Activated CD8-positive, alpha-beta memory T cell treated with anti-CD3 and anti-CD28 coated beads, Interleukin-2, amount 50 U/mL, for 1 hour (primary cell): Measurements from ENCODE around the gene MRFAP1.

Experiments used
- DNase-seq: peaks from one replicate; pipeline ENCODE4 v3.0.0-alpha.2; 2020; ENCODE audit errors: extremely low read depth

Gene MRFAP1

DNA sequence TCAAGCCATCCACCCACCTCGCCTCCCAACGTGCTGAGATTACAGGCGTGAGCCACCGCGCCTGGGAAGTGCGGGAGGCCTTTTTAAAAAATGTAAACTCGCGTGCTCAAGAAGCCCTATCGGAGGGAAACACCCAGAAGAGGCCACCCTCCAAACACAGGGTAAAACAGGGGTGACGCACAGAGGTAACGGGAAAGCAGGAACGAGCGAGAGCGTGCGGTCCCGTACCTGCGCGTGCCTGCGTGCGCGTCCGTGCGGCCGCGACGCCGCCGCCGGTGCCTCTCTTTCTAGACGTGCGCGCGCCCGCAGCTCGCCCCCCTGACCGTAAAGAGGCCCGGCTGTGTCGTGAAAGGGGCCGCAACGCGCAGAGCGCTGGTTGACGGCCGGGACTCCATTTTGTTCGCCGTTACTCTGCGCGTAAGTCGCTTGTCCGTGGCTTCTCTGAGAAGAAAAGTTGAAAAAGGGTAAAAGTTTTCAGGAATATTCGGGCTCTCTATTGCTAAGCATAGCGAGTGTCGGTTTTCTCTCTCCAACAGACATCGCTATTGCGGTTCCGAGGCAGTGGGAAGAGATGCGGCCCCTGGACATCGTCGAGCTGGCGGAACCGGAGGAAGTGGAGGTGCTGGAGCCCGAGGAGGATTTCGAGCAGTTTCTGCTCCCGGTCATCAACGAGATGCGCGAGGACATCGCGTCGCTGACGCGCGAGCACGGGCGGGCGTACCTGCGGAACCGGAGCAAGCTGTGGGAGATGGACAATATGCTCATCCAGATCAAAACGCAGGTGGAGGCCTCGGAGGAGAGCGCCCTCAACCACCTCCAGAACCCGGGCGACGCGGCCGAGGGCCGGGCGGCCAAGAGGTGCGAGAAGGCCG is at the start of gene MRFAP1:
Gene MRFAP1 (plus strand): TSS at position 394 of the 872 bp plus-strand sequence. CDS start 178 bp downstream, at position 572.
- peak; percentile 84 for DNase-seq

DNA sequence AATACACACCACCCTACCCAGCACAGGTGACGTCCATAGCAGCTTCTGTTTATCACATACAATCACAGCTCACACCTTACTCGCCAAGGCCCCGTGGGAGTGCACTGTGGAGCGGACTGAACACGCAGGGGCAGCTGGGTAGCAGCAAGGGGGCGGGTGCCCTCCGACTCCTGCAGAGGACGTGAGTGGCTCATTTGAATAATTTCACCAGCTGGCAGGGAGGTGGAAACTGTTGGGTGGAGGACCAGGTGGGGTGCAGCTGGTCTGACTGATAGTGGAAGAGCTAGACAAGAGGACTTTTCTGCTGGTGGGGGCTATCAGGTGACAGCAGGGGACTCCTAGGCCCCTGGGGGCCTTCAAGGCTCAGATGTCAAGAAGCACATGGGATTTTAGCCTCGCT is 49.2 kb upstream of the MRFAP1 start:
- DNase-seq, result no peak

DNA sequence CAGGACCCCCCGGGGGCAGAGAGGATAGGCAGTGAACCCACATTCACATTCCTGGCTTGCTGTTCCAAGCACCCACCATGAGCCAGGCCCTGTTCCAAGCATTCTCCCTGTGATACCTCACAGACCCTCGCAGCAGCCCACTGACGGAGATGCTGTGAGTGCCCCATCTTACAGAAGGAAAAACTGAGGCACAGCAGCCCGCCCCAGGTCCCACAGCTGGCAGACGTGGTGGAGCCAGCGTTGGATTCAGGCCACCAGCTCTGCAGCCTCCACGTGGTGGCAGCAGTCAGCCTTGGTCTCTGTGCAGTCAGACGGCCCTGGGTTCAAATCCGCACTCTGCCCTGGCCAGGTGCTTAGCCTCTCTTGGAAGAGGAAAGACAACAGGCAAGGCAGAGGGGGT is 48.7 kb upstream of the MRFAP1 start:
- DNase-seq, result no peak

DNA sequence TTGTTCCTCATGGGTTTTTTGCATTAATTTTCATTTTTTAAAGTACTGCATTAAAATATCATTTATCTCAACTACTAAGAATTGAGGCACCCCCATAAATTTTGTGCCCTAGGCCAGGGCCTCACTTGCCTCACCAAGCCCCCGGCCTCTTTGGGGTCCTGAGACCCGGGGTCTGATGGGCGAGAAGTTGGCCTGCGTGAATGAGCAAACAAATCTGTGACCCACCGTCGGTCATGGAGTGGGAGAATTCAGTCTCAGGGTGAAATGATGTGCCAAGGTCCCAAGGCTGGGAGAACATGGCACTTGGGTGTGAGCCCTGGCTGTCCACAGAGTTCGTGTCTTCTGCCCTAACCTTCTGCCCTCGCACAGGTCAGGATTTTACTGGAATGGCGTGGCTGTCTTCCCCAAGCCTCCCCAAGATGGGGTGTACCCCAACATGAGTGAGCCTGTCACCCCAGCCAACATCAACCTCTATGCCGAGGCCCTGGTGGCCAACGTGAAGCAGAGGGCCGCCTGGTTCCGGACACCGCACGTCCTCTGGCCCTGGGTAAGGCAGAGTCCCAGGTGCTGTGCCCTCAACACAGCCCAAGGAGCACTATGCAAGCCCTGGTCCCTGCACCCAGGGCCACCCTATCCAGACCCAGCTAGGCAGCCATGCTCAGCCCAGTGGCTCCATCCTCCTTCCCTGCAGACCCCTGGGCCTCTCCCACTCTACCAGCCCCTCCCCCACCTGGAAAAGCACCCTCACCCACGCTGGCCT is 47.5 kb upstream of the MRFAP1 start:
- DNase-seq, result no peak

DNA sequence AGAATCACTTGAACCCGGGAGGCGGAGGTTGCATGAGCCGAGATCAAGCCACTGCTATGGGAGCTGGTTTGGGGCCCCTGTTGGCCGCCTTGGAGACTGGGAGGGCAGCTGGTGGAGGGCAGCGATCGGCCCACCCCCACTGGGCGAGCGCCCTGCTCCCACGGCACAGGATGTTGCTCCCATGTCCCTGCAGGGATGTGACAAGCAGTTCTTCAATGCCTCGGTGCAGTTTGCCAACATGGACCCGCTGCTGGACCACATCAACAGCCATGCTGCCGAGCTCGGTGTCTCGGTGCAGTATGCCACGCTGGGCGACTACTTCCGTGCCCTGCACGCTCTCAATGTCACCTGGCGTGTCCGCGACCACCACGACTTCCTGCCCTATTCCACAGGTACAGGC is 46.1 kb upstream of the MRFAP1 start:
- DNase-seq, result no peak

DNA sequence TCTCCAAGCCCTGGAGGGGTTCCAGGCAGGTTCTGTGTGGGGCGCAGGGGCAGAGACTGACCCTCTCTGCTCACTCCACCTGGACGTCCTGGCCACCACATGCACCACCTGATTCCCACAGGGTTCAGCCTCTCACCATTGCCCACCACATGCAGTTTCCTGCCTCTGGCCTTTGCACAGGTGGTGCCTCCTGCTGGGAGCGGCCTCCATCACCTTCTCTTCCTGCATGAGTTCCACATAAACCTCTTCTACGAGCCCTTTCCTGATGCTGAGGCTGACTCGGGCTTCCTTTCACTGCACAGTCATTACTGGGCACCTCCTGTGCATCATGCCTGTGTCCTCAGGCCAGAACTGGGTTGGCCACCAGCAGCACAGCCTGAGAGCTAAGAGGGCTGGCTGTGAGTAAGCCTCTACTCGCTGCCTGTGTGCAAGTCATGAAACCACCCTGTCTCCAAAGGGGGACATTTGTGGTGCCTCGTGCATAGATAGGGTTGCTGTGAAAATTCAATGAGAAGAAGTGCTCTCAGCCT is 45.6 kb upstream of the MRFAP1 start:
- no peak for DNase-seq

DNA sequence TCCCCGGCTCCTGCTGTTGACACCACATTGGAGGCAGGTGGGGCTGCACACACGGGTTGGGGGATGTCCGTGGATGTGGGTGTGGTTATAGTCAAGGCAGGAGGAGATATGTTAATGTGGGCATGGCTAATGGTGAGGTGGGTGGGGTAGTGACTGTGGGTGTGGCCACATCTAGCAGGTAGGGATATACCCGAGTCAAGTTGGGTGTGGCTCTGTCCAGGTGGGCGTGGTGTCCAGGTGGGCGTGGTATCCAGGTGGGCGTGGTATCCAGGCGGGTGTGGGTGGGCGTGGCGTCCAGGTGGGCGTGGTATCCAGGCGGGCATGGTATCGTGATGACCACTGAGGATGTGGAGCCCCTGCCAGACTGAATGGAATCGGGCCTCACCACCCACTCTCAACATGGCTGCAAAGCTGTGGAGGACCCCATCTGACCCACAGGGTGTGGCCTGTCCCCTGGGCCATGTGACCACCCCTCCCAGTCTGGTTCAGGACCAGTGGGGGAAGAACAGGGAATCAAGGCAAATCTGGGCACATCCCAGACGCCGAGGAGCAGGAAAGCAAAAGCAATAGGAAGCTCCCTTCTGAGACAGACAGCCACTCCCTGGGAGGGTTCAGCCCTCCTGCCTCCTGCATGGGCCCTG is 44.5 kb upstream of the MRFAP1 start:
- DNase-seq, result no peak

DNA sequence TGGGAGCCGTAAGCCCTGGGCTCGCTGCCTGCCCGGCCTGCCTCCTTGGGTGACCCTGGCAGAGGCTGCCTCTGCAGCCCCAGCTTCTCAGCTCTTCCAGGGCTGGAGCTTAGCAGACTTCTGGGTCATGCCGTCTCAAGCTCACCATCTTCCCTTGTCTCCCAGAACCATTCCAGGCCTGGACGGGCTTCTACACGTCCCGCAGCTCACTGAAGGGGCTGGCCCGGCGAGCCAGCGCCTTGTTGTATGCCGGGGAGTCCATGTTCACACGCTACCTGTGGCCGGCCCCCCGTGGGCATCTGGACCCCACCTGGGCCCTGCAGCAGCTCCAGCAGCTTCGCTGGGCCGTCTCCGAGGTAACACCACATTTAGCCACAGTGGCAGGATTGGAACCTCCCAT is 43.5 kb upstream of the MRFAP1 start:
- no peak for DNase-seq

DNA sequence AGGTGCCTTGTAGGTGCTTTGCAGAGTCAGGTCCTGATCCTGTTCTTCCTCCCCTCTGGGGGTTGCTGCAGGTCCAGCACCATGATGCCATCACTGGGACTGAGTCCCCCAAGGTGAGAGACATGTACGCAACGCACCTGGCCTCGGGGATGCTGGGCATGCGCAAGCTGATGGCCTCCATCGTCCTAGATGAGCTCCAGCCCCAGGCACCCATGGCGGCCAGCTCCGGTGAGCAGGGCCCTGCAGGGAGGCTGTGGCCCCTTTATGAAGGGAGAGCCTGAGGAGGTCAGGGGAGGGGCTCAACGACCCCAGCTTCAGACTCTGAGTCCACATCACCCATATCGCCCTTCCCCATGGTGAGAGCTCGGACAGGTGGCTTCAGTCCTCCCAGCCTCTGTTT is 42.4 kb upstream of the MRFAP1 start:
- DNase-seq, result no peak

DNA sequence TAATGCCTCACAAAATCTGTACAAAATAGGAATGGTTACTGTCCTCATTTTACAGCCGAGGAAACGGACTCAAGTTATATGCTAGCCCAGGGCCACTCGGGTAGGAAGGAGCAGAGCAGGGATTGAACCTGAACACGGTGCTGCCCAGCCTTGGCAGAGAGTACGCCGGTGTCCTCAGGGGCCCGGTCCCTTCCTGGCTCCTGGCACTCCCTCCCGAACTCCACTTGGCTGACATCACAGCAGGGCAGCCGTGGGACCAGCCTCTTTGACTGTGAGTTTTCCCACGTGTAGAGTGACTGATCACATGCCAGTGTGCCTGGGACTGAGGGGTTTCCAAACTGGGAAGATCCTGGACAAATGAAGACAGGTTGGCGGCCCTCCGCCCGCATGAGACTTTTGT is 41.8 kb upstream of the MRFAP1 start:
- no peak for DNase-seq

DNA sequence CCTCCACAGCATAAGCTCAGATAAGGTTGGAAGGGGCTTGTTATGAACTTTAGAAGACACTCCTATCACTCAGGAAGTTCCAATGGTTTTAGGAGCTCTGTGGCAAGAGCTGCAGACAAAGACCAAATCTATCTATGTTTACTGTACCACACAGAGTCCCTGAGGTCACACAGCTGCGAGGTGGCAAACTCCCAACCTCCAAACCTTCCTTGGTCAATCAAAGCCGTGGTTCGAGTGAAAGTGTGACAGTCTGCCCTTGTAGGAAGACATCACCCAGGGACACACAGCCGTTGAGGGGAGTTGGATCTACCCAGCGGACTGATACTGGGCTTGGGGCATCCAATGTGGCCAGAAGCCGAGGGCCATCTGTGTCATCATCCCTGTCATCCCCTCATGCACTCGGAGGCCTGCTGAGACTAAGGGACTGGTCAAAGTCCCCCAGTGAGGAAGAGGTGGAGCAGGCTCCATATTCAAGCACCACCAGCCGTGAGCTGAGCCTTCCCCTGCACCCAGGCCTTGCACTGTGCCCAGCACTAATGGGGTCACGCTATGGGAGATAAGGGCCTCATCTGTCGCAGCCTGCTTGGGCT is 38.7 kb upstream of the MRFAP1 start:
- no peak for DNase-seq

DNA sequence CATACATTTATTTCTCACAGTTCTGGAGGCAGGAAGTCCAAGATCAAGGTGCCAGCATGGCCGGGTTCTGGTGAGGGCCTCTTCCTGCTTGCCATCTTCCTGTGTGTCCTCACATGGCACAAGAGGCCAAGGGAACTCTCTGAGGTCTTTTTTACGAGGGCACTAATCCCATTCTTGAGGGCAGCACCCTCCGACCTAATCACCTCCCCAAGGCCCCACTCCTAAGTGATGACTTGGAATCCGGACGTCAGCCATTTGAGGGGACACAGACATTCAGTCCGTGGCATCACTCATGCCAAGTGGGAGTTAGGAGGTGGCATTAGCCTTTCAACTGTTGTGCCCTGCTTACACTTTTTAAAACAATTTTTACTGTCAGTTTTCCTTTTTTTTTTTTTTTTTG is 38.2 kb upstream of the MRFAP1 start:
- no peak for DNase-seq

DNA sequence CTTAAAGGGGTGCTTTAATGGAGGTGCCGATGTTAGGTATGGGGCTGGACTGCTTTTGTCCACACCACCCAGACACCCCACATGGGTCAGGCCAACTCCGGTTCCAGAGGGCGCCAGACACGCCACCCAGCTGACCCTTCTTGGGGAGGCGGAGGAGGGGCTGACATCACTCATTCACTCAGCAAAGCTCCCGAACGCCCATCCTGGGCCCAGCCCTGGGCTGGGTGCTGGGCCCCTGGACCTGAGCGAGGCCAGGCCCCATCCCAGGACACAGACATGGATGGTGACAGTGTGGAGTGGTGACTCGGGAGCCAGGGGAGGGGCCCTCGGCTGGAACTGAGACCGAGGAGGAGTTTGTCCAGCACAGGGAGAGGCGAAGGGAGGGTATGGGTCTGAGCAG is 37.4 kb upstream of the MRFAP1 start:
- DNase-seq, result no peak

DNA sequence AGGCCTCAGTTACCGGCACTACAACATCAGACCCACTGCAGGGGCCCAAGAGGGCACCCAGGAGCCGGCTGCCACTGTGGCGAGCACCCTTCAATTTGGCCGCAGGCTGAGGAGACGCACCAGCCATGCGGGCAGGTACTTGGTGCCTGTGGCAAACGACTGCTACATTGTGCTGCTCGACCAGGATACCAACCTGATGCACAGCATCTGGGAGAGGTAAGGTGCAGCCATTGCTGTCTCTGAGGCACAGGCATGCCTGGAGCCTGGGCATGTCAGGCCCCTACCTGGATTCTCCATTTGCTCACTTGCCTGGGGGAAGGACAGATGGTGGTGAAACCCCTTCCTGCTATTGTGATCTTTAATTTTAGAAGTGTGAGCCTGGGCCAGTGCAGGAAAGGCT is 35.4 kb upstream of the MRFAP1 start:
- no peak for DNase-seq

DNA sequence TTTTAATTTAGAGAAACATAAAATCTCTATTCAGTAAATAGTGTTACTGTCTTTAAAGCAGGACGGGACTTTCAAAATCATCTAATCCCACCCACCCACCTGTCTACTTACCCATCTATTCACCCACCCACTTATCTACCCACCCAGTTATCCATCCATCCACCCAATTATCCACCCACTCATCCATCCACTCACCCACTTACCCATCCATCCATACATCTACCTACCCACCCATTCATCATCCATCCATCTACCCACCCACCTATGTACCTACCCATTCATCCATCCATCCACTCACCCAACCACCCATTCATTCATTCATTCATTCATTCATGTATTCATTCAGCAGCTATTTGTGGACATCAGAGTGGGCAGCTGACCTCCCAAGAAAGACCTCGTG is 34.9 kb upstream of the MRFAP1 start:
- DNase-seq, result no peak

DNA sequence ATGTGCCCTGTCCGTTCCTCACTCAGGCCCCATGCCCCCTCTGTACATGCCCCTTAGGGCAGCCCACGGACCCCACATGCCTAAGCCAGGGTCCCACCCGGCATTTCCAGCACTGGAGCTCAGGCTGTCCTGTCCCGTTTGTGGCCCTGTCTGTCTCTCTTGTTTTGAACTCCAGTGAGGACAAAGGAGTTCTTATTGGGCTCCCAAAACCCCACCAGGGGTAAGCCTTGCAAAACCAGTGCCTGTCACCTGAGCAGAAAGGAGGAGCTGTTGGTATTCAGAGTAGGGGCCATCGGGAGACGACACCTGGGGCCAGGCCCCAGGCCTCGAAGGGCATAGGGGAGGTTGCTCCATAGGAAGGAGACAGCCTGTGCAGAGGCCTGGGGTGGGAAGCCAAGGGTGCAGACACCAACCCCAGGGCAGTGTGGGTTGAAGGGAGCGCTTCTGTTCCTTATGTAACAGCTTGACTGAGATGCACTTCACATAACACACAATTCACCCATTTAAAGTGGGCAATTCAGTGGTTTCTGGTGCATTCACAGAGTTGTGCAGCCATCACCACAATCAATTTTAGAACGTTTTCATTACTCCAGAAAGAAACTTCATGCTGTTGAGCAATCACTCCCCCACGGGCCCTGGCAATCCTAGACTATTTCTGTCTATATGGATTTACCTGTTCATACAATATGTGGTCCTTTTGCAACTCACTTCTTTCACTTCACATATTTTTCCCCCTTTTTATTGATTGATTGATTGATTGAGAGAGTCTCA is 33.8 kb upstream of the MRFAP1 start:
- no peak for DNase-seq

DNA sequence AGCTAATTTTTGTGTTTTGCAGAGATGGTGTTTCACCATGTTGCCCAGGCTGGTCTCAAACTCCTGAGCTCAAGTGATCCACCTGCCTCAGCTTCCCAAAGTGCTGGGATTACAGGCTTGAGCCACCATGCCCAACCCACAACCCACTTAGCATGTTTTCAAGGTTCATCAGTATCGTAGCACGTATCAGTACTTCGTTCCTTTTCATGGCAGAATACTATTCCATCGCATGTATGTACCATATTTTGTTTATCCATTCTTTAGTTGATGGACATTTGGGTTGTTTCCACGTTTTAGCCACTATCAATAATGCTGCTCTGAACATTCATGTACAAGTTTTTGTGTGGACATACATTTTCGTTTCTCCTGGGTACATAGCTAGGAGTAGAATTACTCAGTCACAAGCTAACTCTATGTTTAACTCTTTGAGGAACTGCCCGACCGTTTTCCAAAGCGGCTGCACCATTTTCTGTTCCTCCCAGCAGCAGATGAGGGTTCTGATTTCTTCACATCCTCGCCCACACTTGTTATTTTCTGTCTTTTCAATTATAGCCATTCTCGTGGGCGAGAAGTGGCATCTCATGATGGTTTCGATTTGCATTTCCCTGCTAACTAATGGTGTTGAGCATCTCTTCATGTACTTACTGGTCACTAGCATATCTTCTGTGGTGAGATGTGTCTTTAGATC is 33.0 kb upstream of the MRFAP1 start:
- DNase-seq, result no peak

DNA sequence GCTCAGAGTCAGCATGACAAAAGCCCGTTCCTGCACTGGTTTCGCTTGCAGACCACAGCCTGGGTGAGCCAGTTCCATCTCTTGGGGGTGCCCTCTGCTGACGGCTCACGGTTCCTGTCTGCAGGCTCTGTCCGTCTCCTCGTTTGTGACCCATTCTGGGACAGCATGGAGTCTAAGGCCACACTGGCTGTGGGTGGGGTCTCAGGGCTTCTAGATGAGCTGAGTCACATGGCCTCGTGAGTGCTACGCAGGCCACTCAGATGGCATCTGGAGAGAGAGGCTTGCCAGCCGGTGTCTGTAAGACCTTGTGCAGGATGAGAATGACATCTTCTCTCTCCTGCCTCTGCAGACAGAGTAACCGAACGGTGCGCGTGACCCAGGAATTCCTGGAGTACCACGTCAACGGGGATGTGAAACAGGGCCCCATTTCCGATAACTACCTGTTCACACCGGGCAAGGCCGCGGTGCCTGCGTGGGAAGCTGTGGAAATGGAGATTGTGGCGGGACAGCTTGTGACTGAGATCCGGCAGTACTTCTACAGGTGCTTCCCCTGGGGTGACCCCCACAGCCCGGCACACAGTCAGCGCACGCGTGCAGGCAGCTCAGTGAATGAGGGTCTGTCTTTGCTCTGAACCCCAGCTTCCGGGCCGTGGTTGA is 31.6 kb upstream of the MRFAP1 start:
- DNase-seq, result no peak

DNA sequence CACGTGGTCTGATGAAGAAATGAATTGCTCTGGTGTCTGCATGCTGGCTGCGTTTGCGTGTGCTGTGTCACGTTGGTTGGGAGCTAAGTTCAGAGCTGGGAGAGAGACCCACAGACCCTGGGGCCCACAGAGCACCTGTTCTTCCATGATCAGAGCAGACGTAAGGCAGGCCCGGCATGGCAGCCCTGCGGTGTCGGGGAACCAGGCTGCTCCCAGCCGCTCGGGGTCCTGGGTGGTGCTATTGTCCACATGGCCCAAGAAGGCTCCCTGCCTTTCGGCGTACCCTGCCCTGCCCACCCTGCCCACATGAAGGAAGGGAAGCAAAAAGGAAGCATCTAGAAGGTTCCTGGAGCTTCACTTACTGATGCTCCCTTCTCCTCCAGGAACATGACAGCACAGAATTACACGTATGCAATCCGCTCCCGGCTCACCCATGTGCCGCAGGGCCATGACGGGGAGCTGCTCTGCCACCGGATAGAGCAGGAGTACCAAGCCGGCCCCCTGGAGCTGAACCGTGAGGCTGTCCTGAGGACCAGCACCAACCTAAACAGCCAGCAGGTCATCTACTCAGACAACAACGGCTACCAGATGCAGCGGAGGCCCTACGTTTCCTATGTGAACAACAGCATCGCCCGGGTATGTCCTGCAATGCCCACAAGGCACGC is 30.9 kb upstream of the MRFAP1 start:
- DNase-seq, result no peak
